Ishikawa (cell line): ENCODE data around the gene ACVR2A.

Experiments
- CEBPB ChIP-seq: IDR thresholded peaks from 2 replicates; pipeline ENCODE4 v1.6.1; 2012
- CREB1 ChIP-seq: IDR thresholded peaks from 2 replicates; pipeline ENCODE4 v1.6.1; 2012; ENCODE audit warnings: low read depth
- EGR1 ChIP-seq: IDR thresholded peaks from 2 replicates; pipeline ENCODE4 v1.6.1; 2012
- EP300 ChIP-seq: IDR thresholded peaks from 2 replicates; pipeline ENCODE4 v1.6.1; 2012; ENCODE audit warnings: borderline replicate concordance
- FOXM1 ChIP-seq: IDR thresholded peaks from 2 replicates; pipeline ENCODE4 v1.6.1; 2012; ENCODE audit warnings: low read depth, borderline replicate concordance
- NFIC ChIP-seq: IDR thresholded peaks from 2 replicates; pipeline ENCODE4 v1.6.1; 2012
- RAD21 ChIP-seq: IDR thresholded peaks from 2 replicates; pipeline ENCODE4 v1.6.1; 2012; ENCODE audit warnings: low read depth
- TAF1 ChIP-seq: IDR thresholded peaks from 2 replicates; pipeline ENCODE4 v1.6.1; 2012; ENCODE audit warnings: low read depth, mild to moderate bottlenecking
- TCF12 ChIP-seq: IDR thresholded peaks from 2 replicates; pipeline ENCODE4 v1.6.1; 2012; ENCODE audit warnings: low read depth
- TEAD4 ChIP-seq: IDR thresholded peaks from 2 replicates; pipeline ENCODE4 v1.6.1; 2012
- YY1 ChIP-seq: IDR thresholded peaks from 2 replicates; pipeline ENCODE4 v1.6.1; 2012; ENCODE audit warnings: low read depth
- ZBTB7A ChIP-seq: IDR thresholded peaks from 2 replicates; pipeline ENCODE4 v1.6.1; 2012; ENCODE audit warnings: low read depth
- TF ChIP-seq, protein P1 (sequence below): IDR thresholded peaks from 2 replicates; pipeline ENCODE4 v1.6.1; 2012
- TF ChIP-seq, protein P2 (sequence below): IDR thresholded peaks from 2 replicates; pipeline ENCODE4 v1.6.1; 2012
- TF ChIP-seq, protein P3 (sequence below): IDR thresholded peaks from 2 replicates; pipeline ENCODE4 v1.6.1; 2012; ENCODE audit warnings: low read depth, mild to moderate bottlenecking

The ACVR2A gene

DNA sequence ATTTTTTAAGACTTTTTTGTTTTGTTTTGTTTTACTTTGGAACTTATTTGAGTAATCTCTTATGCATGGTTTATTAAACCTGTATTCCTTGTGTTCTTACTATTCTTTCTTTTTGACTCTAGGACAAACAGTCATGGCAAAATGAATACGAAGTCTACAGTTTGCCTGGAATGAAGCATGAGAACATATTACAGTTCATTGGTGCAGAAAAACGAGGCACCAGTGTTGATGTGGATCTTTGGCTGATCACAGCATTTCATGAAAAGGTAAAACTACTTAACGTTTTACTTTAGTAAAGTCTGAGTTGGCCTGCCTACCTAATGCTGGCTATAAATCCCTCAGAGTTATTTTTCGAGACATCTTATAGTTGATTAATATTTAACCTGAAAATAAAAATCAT is 72.3 kb downstream of the ACVR2A start:
- TF ChIP-seq EP300 (no peak), EGR1 (no peak), YY1 (no peak), TCF12 (no peak), ZBTB7A (no peak), CEBPB (no peak), FOXM1 (no peak), TAF1 (no peak), CREB1 (no peak), NFIC (no peak), RAD21 (no peak), TEAD4 (no peak)
- TF ChIP-seq, protein P1, sequence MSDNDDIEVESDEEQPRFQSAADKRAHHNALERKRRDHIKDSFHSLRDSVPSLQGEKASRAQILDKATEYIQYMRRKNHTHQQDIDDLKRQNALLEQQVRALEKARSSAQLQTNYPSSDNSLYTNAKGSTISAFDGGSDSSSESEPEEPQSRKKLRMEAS: no peak
- TF ChIP-seq, protein P2, sequence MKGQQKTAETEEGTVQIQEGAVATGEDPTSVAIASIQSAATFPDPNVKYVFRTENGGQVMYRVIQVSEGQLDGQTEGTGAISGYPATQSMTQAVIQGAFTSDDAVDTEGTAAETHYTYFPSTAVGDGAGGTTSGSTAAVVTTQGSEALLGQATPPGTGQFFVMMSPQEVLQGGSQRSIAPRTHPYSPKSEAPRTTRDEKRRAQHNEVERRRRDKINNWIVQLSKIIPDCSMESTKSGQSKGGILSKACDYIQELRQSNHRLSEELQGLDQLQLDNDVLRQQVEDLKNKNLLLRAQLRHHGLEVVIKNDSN: no peak
- TF ChIP-seq, protein P3, sequence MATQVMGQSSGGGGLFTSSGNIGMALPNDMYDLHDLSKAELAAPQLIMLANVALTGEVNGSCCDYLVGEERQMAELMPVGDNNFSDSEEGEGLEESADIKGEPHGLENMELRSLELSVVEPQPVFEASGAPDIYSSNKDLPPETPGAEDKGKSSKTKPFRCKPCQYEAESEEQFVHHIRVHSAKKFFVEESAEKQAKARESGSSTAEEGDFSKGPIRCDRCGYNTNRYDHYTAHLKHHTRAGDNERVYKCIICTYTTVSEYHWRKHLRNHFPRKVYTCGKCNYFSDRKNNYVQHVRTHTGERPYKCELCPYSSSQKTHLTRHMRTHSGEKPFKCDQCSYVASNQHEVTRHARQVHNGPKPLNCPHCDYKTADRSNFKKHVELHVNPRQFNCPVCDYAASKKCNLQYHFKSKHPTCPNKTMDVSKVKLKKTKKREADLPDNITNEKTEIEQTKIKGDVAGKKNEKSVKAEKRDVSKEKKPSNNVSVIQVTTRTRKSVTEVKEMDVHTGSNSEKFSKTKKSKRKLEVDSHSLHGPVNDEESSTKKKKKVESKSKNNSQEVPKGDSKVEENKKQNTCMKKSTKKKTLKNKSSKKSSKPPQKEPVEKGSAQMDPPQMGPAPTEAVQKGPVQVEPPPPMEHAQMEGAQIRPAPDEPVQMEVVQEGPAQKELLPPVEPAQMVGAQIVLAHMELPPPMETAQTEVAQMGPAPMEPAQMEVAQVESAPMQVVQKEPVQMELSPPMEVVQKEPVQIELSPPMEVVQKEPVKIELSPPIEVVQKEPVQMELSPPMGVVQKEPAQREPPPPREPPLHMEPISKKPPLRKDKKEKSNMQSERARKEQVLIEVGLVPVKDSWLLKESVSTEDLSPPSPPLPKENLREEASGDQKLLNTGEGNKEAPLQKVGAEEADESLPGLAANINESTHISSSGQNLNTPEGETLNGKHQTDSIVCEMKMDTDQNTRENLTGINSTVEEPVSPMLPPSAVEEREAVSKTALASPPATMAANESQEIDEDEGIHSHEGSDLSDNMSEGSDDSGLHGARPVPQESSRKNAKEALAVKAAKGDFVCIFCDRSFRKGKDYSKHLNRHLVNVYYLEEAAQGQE: no peak

DNA sequence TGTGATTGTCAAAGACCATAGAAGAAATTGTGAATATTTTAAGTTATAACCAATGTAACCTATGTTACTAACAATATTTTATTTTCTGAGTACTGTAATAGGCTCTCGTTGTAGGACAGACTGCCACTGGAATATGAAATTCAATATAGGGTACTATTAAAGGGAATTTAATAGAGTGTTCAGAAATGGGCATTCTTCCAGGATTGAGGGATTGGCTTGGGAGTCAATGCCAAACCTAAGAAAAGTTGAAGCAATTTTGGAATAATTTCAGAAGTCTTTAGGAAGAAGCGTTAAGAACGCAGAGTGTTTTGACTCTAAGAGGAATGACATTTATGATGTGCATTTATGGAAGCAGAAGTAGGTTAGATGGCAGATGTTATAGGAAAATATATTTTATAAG is 79.0 kb downstream of the ACVR2A start:
- TF ChIP-seq, protein P3: no peak
- TF ChIP-seq TEAD4 (no peak), TAF1 (no peak), CEBPB (no peak), ZBTB7A (no peak), EGR1 (no peak), NFIC (no peak), TCF12 (no peak), RAD21 (no peak), CREB1 (no peak), FOXM1 (no peak), EP300 (no peak), YY1 (no peak)
- TF ChIP-seq, protein P1: no peak
- TF ChIP-seq, protein P2: no peak

DNA sequence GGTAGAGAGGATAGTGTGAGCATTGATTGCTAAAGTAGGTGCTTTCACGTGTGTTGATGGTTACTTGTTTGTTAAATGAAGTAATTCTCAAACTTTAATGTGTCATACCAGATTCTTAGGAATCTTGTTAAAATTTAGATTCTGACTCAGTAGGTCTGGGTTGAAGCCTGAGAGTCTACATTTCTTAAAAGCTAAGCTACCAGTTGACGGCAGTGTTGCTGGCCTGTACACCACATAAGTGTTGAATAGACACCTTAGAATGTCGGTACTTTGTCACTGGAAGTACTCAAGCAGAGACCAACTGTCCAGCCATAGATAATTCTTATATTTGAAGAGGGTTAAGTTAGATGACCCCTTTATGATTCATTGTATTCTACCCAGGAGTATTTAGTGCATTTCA is 79.8 kb downstream of the ACVR2A start:
- no peak for TF ChIP-seq CEBPB
- TF ChIP-seq, protein P1: no peak
- TF ChIP-seq TEAD4: no peak
- no peak for TF ChIP-seq RAD21
- TF ChIP-seq, protein P3: no peak
- TF ChIP-seq TAF1: no peak
- TF ChIP-seq YY1: no peak
- no peak for TF ChIP-seq CREB1
- no peak for TF ChIP-seq TCF12
- TF ChIP-seq EP300: no peak
- TF ChIP-seq FOXM1: no peak
- TF ChIP-seq, protein P2: no peak
- TF ChIP-seq ZBTB7A: no peak
- TF ChIP-seq EGR1: no peak
- no peak for TF ChIP-seq NFIC

DNA sequence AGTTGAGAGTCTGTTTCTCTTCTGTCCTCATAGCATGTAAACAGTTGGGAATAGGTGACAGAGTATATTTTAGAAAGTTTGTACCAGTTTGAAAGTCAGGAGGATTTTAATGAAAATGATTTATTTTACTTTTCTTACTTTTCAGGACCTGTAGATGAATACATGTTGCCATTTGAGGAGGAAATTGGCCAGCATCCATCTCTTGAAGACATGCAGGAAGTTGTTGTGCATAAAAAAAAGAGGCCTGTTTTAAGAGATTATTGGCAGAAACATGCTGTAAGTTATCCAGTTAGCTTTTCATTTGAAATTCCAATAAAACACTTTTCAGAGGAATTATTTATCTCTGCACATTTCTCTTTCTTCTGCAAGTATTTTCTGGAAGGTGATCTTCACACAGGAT is 81.1 kb downstream of the ACVR2A start:
- TF ChIP-seq EGR1 (no peak), YY1 (no peak), RAD21 (no peak), EP300 (no peak), FOXM1 (no peak), CEBPB (no peak), NFIC (no peak), ZBTB7A (no peak)
- TF ChIP-seq, protein P2: no peak
- TF ChIP-seq, protein P3: no peak
